CD14-positive monocyte (primary cell): ENCODE results near the gene SLCO2A1. TPM values are rescaled to one million over a fixed set of nuclear protein-coding genes. Genes with fewer than 3 reads are reported as not detected.

ENCODE experiments used
- DNase-seq, 3 donors: peaks; one replicate each; pipeline ENCODE4 v3.0.0-alpha.2; 2011 to 2022
- H2AFZ ChIP-seq: 2 replicates; pipeline ENCODE4 v1.6.0; 2012; ENCODE audit warnings: mild to moderate bottlenecking, low read depth, low read length, inconsistent platforms; ENCODE audit not compliant: insufficient read depth, poor library complexity, severe bottlenecking
- H3K27ac ChIP-seq, 2 donors: 1 replicate in 1 of 2; 2 replicates in 1 of 2; pipeline ENCODE4 v1.5.1; 2012 to 2013; ENCODE audit warnings: low read length in 2 of 2, control low read depth in 1 of 2, inconsistent platforms in 1 of 2, low read depth in 1 of 2, mild to moderate bottlenecking in 1 of 2
- H3K27me3 ChIP-seq, 2 donors: one replicate each; pipeline versions ENCODE4 v1.6.0 to v1.6.1; 2011 to 2013; ENCODE audit warnings: low read length in 2 of 2; ENCODE audit not compliant: control insufficient read depth in 2 of 2, insufficient read depth in 2 of 2
- H3K36me3 ChIP-seq, 2 donors: replicated peaks in 1 of 2; 1 replicate in 1 of 2; 2 replicates in 1 of 2; pipeline versions ENCODE4 v1.5.1 to v1.6.1; 2012 to 2013; ENCODE audit warnings: low read length in 2 of 2, control low read depth in 1 of 2, inconsistent platforms in 1 of 2, mild to moderate bottlenecking in 1 of 2; ENCODE audit not compliant: insufficient read depth in 2 of 2, control insufficient read depth in 1 of 2
- H3K4me1 ChIP-seq, 2 donors: 1 replicate in 1 of 2; 2 replicates in 1 of 2; pipeline versions ENCODE4 v1.5.1 to v1.6.1; 2012 to 2013; ENCODE audit warnings: low read length in 2 of 2, control low read depth in 1 of 2, inconsistent platforms in 1 of 2, mild to moderate bottlenecking in 1 of 2, moderate library complexity in 1 of 2; ENCODE audit not compliant: insufficient read depth in 2 of 2, control insufficient read depth in 1 of 2
- H3K4me2 ChIP-seq: replicated peaks from 2 replicates; pipeline ENCODE3; 2012; ENCODE audit warnings: low read length, moderate library complexity, mild to moderate bottlenecking; ENCODE audit not compliant: poor library complexity, severe bottlenecking; ENCODE audit errors: extremely low read depth
- H3K4me3 ChIP-seq, 3 experiments: fragments of 200-600 bp in 1 of 3; sonication (generic) in 1 of 3; replicated peaks in 1 of 3; 1 replicate in 2 of 3; 2 replicates in 1 of 3; pipeline ENCODE4 v1.5.1; 2011 to 2013; ENCODE audit warnings: low read length in 3 of 3, mild to moderate bottlenecking in 3 of 3, control low read depth in 2 of 3, low read depth in 2 of 3, inconsistent platforms in 1 of 3, moderate library complexity in 1 of 3
- H3K79me2 ChIP-seq: 2 replicates; pipeline ENCODE4 v1.6.0; 2012; ENCODE audit warnings: mild to moderate bottlenecking, control low read depth, inconsistent platforms, low read length, moderate library complexity; ENCODE audit not compliant: insufficient read depth
- H3K9ac ChIP-seq: 2 replicates; pipeline ENCODE4 v1.6.0; 2017; ENCODE audit warnings: low read length, mild to moderate bottlenecking; ENCODE audit not compliant: insufficient read depth, poor library complexity, severe bottlenecking
- H3K9me3 ChIP-seq, 2 donors: replicated peaks in 1 of 2; 1 replicate in 1 of 2; 2 replicates in 1 of 2; pipeline versions ENCODE4 v1.5.1 to v1.6.1; 2012 to 2013; ENCODE audit warnings: low read length in 2 of 2, control low read depth in 1 of 2; ENCODE audit not compliant: control insufficient read depth in 1 of 2, insufficient read depth in 1 of 2
- H4K20me1 ChIP-seq: 2 replicates; pipeline ENCODE4 v1.6.0; 2012; ENCODE audit warnings: mild to moderate bottlenecking, low read length, control low read depth, moderate library complexity; ENCODE audit not compliant: insufficient read depth
- H3K27ac Mint-ChIP-seq, 7 donors: one replicate each; pipeline ENCODE4 v1.8.0; 2020; ENCODE audit warnings: mild to moderate bottlenecking in 7 of 7, mixed read lengths in 7 of 7, moderate library complexity in 6 of 7, inconsistent platforms in 2 of 7
- H3K27me3 Mint-ChIP-seq, 3 donors: one replicate each; pipeline ENCODE4 v1.8.0; 2021 to 2022; ENCODE audit warnings: low read depth in 3 of 3, mild to moderate bottlenecking in 3 of 3, mixed read lengths in 3 of 3, moderate library complexity in 3 of 3, inconsistent platforms in 1 of 3
- H3K36me3 Mint-ChIP-seq, 2 donors: one replicate each; pipeline ENCODE4 v1.8.0; 2020; ENCODE audit warnings: mixed read lengths in 2 of 2, inconsistent platforms in 1 of 2, mild to moderate bottlenecking in 1 of 2
- H3K4me1 Mint-ChIP-seq: one replicate; pipeline ENCODE4 v1.8.0; 2020; ENCODE audit warnings: mild to moderate bottlenecking, mixed read lengths
- H3K4me3 Mint-ChIP-seq, 2 donors: one replicate each; pipeline ENCODE4 v1.8.0; 2020; ENCODE audit warnings: mild to moderate bottlenecking in 2 of 2, mixed read lengths in 2 of 2, moderate library complexity in 1 of 2
- H3K9me3 Mint-ChIP-seq, 7 donors: one replicate each; pipeline ENCODE4 v1.8.0; 2020 to 2022; ENCODE audit warnings: mixed read lengths in 7 of 7, mild to moderate bottlenecking in 6 of 7, moderate library complexity in 6 of 7, inconsistent platforms in 2 of 7
- CTCF ChIP-seq: fragments of 200-600 bp; IDR thresholded peaks from one replicate; pipeline ENCODE4 v1.8.0; 2022; ENCODE audit warnings: antibody characterized with exemption, mild to moderate bottlenecking
- WGBS: methylation state at CpG from one replicate; pipeline ENCODE4 v1.1.5; 2013; ENCODE audit warnings: missing lambda C conversion rate; ENCODE audit not compliant: insufficient coverage; 5-methylcytosine and 5-hydroxymethylcytosine counted together
- intact Hi-C, 2 donors: fragments of 100-400 bp; cut with micrococcal nuclease; formaldehyde crosslinking; loops; one replicate each; pipeline versions ENCODE4 v1.15.0 to v1.15.1; 2023
- polyA plus RNA-seq, 3 donors: library from polyadenylated mRNA; depleted of rRNA in 1 of 3; unstranded in 2 of 3; stranded (reverse) in 1 of 3; fragments of 300-500 nt in 2 of 3; fragments of >200 nt in 1 of 3; fragmentation: Illumina TruSeq in 2 of 3; gene quantifications; 1 replicate in 2 of 3; 2 replicates in 1 of 3; pipeline ENCODE4 v1.2.3, GENCODE V29; 2012 to 2021

The SLCO2A1 gene
- polyA plus RNA-seq, 3 donors, result 0.12 TPM; not detected in 2

- H3K27ac ChIP-seq, result no peak overlapping the region
- no peak overlapping the region for H3K4me3 ChIP-seq
- no peaks in the 10 kb centered on the region for H3K36me3 Mint-ChIP-seq
- H3K27me3 Mint-ChIP-seq, result peaks cover 7 to 11% (median 9%) of the 10 kb centered on the region in 3 donors
- TF ChIP-seq CTCF, result no peak
- H4K20me1 ChIP-seq, result no peaks in the 10 kb centered on the region
- no peak overlapping the region for H3K27ac Mint-ChIP-seq
- no peaks in the 10 kb centered on the region for H3K79me2 ChIP-seq
- H3K9me3 Mint-ChIP-seq, result peaks cover 2 to 13% (median 3%) of the 10 kb centered on the region in 7 donors
- no peak overlapping the region for H2AFZ ChIP-seq
- peaks cover 0 to 6% of the 10 kb centered on the region in 2 donors for H3K9me3 ChIP-seq
- no peaks in the 10 kb centered on the region for H3K36me3 ChIP-seq
- no peak for DNase-seq
- WGBS, result 98% methylated on average over 8 of the region's 8 CpGs
- H3K4me1 ChIP-seq, result no peaks in the 10 kb centered on the region
- intact Hi-C loops, result no loop called here
- H3K4me2 ChIP-seq, result no peak overlapping the region
- no peak overlapping the region for H3K4me3 Mint-ChIP-seq
- no peak overlapping the region for H3K9ac ChIP-seq
- peaks cover 1 to 6% of the 10 kb centered on the region in 2 donors for H3K27me3 ChIP-seq
- no peaks in the 10 kb centered on the region for H3K4me1 Mint-ChIP-seq
These were observed 6.1 kb upstream of the SLCO2A1 start for GRCh38 chr3:134035836-134036235.

GRCh38 chr3:134034005-134034785, 4.5 kb upstream of the SLCO2A1 start:
- no peak overlapping the region for H3K4me2 ChIP-seq
- intact Hi-C loops, result no loop called here
- H3K36me3 ChIP-seq, result no peaks in the 10 kb centered on the region
- no peak overlapping the region for H3K27ac ChIP-seq
- peaks cover 5% of the 10 kb centered on the region for H3K4me1 Mint-ChIP-seq
- no peak overlapping the region for H3K4me3 Mint-ChIP-seq
- no peak for TF ChIP-seq CTCF
- H3K4me3 ChIP-seq, result no peak overlapping the region
- H3K79me2 ChIP-seq, result no peaks in the 10 kb centered on the region
- peaks cover 0 to 2% of the 10 kb centered on the region in 2 donors for H3K4me1 ChIP-seq
- no peak overlapping the region for H3K27ac Mint-ChIP-seq
- H3K9ac ChIP-seq, result no peak overlapping the region
- H3K27me3 Mint-ChIP-seq, result peaks cover 17 to 28% (median 22%) of the 10 kb centered on the region in 3 donors
- no peak overlapping the region for H2AFZ ChIP-seq
- H3K9me3 Mint-ChIP-seq, result peaks cover 0 to 12% (median 3%) of the 10 kb centered on the region in 7 donors
- H4K20me1 ChIP-seq, result no peaks in the 10 kb centered on the region
- H3K9me3 ChIP-seq, result no peaks in the 10 kb centered on the region
- DNase-seq, result no peak
- H3K27me3 ChIP-seq, result peaks cover 10 to 18% of the 10 kb centered on the region in 2 donors
- WGBS, result 92% methylated on average over 6 of the region's 6 CpGs
- H3K36me3 Mint-ChIP-seq, result no peaks in the 10 kb centered on the region
